ENCODE data around the gene ARHGAP28. TPM values are rescaled to one million over a fixed set of nuclear protein-coding genes. Genes with fewer than 3 reads are reported as not detected.

Gene ARHGAP28
- total RNA-seq, 2 donors from 2014 or later: not detected

GRCh38 chr18:6876641-6877041 is 147.1 kb downstream of the ARHGAP28 start:
- H3K36me3 Mint-ChIP-seq (ENCODE audit: insufficient read depth in 2 of 2): no peaks in the 10 kb centered on the region
- H3K27me3 Mint-ChIP-seq (ENCODE audit: low read depth): no peaks in the 10 kb centered on the region
- ATAC-seq (replicated peaks in 1 of 2) (no peak), DNase-seq (no peak)
- H3K4me3 Mint-ChIP-seq: no peak overlapping the region
- H3K27ac Mint-ChIP-seq: no peak overlapping the region
- H3K4me1 Mint-ChIP-seq (ENCODE audit: low read depth): no peaks in the 10 kb centered on the region
- peaks cover 2% of the 10 kb centered on the region in 2 donors for H3K9me3 Mint-ChIP-seq

GRCh38 chr18:6877288-6877687 is 147.8 kb downstream of the ARHGAP28 start:
- ATAC-seq (replicated peaks in 1 of 2): no peak
- no peaks in the 10 kb centered on the region for H3K27me3 Mint-ChIP-seq (ENCODE audit: low read depth)

GRCh38 chr18:6878556-6879297 is 149.2 kb downstream of the ARHGAP28 start:
- ATAC-seq (replicated peaks in 1 of 2): no peak
- no peaks in the 10 kb centered on the region for H3K27me3 Mint-ChIP-seq (ENCODE audit: low read depth)
- DNase-seq: no peak
- no peaks in the 10 kb centered on the region for H3K4me1 Mint-ChIP-seq (ENCODE audit: low read depth)
- H3K4me3 Mint-ChIP-seq: no peak overlapping the region
- H3K9me3 Mint-ChIP-seq: peaks cover 2% of the 10 kb centered on the region in 2 donors
- no peaks in the 10 kb centered on the region for H3K36me3 Mint-ChIP-seq (ENCODE audit: insufficient read depth in 2 of 2)
- no peak overlapping the region for H3K27ac Mint-ChIP-seq

More at GRCh38 chr18:6877288-6877687, 147.8 kb downstream of the ARHGAP28 start:
- Mint-ChIP-seq H3K9me3 (peaks cover 2% of the 10 kb centered on the region in 2 donors), H3K4me1 (ENCODE audit: low read depth) (no peaks in the 10 kb centered on the region), H3K4me3 (no peak overlapping the region), H3K27ac (no peak overlapping the region), H3K36me3 (ENCODE audit: insufficient read depth in 2 of 2) (no peaks in the 10 kb centered on the region)
- no peak for DNase-seq

- Mint-ChIP-seq H3K9me3 (peaks cover 2% of the 10 kb centered on the region in 2 donors), H3K4me3 (no peak overlapping the region), H3K27me3 (ENCODE audit: low read depth) (no peaks in the 10 kb centered on the region), H3K4me1 (ENCODE audit: low read depth) (no peaks in the 10 kb centered on the region), H3K36me3 (ENCODE audit: insufficient read depth in 2 of 2) (no peaks in the 10 kb centered on the region), H3K27ac (no peak overlapping the region)
- DNase-seq (no peak), ATAC-seq (replicated peaks in 1 of 2) (no peak)
Measured at GRCh38 chr18:6879508-6880195, 150.1 kb downstream of the ARHGAP28 start.

- no peak overlapping the region for H3K27ac Mint-ChIP-seq
- H3K9me3 Mint-ChIP-seq: peaks cover 2% of the 10 kb centered on the region in 2 donors
- no peak for DNase-seq
- no peaks in the 10 kb centered on the region for H3K4me1 Mint-ChIP-seq (ENCODE audit: low read depth)
- no peaks in the 10 kb centered on the region for H3K36me3 Mint-ChIP-seq (ENCODE audit: insufficient read depth in 2 of 2)
- no peak overlapping the region for H3K4me3 Mint-ChIP-seq
- no peaks in the 10 kb centered on the region for H3K27me3 Mint-ChIP-seq (ENCODE audit: low read depth)
- no peak for ATAC-seq (replicated peaks in 1 of 2)
Measured at GRCh38 chr18:6881034-6881820, 151.7 kb downstream of the ARHGAP28 start.

GRCh38 chr18:6882401-6882800 is 152.9 kb downstream of the ARHGAP28 start:
- no peak for ATAC-seq (replicated peaks in 1 of 2)
- peaks cover 2% of the 10 kb centered on the region in 2 donors for H3K9me3 Mint-ChIP-seq

GRCh38 chr18:6885006-6885481 is 155.5 kb downstream of the ARHGAP28 start:
- no peak for DNase-seq
- ATAC-seq (replicated peaks in 1 of 2): no peak
- H3K4me1 Mint-ChIP-seq (ENCODE audit: low read depth): no peaks in the 10 kb centered on the region
- H3K9me3 Mint-ChIP-seq: peaks cover 0 to 2% of the 10 kb centered on the region in 2 donors
- H3K27me3 Mint-ChIP-seq (ENCODE audit: low read depth): no peaks in the 10 kb centered on the region
- no peaks in the 10 kb centered on the region for H3K36me3 Mint-ChIP-seq (ENCODE audit: insufficient read depth in 2 of 2)
- H3K27ac Mint-ChIP-seq: no peak overlapping the region
- H3K4me3 Mint-ChIP-seq: no peak overlapping the region

More at GRCh38 chr18:6882401-6882800, 152.9 kb downstream of the ARHGAP28 start:
- no peak overlapping the region for H3K27ac Mint-ChIP-seq
- DNase-seq: no peak
- H3K4me3 Mint-ChIP-seq: no peak overlapping the region
- no peaks in the 10 kb centered on the region for H3K36me3 Mint-ChIP-seq (ENCODE audit: insufficient read depth in 2 of 2)
- H3K4me1 Mint-ChIP-seq (ENCODE audit: low read depth): no peaks in the 10 kb centered on the region
- no peaks in the 10 kb centered on the region for H3K27me3 Mint-ChIP-seq (ENCODE audit: low read depth)

GRCh38 chr18:6885992-6886796 is 156.7 kb downstream of the ARHGAP28 start:
- H3K4me1 Mint-ChIP-seq (ENCODE audit: low read depth): no peaks in the 10 kb centered on the region
- H3K4me3 Mint-ChIP-seq: no peak overlapping the region
- H3K9me3 Mint-ChIP-seq: no peaks in the 10 kb centered on the region
- ATAC-seq (replicated peaks in 1 of 2): no peak
- H3K27ac Mint-ChIP-seq: no peak overlapping the region
- H3K36me3 Mint-ChIP-seq (ENCODE audit: insufficient read depth in 2 of 2): no peaks in the 10 kb centered on the region
- DNase-seq: peak; percentile 1 to 7
- H3K27me3 Mint-ChIP-seq (ENCODE audit: low read depth): no peaks in the 10 kb centered on the region

GRCh38 chr18:6886797-6887330 is 157.3 kb downstream of the ARHGAP28 start:
- no peaks in the 10 kb centered on the region for H3K9me3 Mint-ChIP-seq
- no peak overlapping the region for H3K27ac Mint-ChIP-seq
- no peaks in the 10 kb centered on the region for H3K4me1 Mint-ChIP-seq (ENCODE audit: low read depth)
- H3K4me3 Mint-ChIP-seq: no peak overlapping the region
- no peaks in the 10 kb centered on the region for H3K27me3 Mint-ChIP-seq (ENCODE audit: low read depth)
- DNase-seq (no peak), ATAC-seq (replicated peaks in 1 of 2) (no peak)
- H3K36me3 Mint-ChIP-seq (ENCODE audit: insufficient read depth in 2 of 2): no peaks in the 10 kb centered on the region

- ATAC-seq (replicated peaks in 1 of 2) (no peak), DNase-seq (no peak)
- Mint-ChIP-seq H3K27ac (no peak overlapping the region), H3K9me3 (no peaks in the 10 kb centered on the region), H3K36me3 (ENCODE audit: insufficient read depth in 2 of 2) (no peaks in the 10 kb centered on the region), H3K27me3 (ENCODE audit: low read depth) (no peaks in the 10 kb centered on the region), H3K4me3 (no peak overlapping the region), H3K4me1 (ENCODE audit: low read depth) (no peaks in the 10 kb centered on the region)
Measured at GRCh38 chr18:6891788-6892187, 162.3 kb downstream of the ARHGAP28 start.

- no peak for ATAC-seq (replicated peaks in 1 of 2)
- Mint-ChIP-seq H3K4me1 (ENCODE audit: low read depth) (no peaks in the 10 kb centered on the region), H3K27ac (no peak overlapping the region)
Measured at GRCh38 chr18:6901286-6901926, 171.9 kb downstream of the ARHGAP28 start.

GRCh38 chr18:6917072-6917471 is 187.6 kb downstream of the ARHGAP28 start:
- ATAC-seq (replicated peaks in 1 of 2) (no peak), DNase-seq (no peak)
- peaks cover 0 to 2% of the 10 kb centered on the region in 2 donors for H3K36me3 Mint-ChIP-seq (ENCODE audit: insufficient read depth in 2 of 2)
- peaks cover 7% of the 10 kb centered on the region for H3K27me3 Mint-ChIP-seq (ENCODE audit: low read depth)
- H3K27ac Mint-ChIP-seq: no peak overlapping the region
- no peaks in the 10 kb centered on the region for H3K4me1 Mint-ChIP-seq (ENCODE audit: low read depth)
- peaks cover 0 to 2% of the 10 kb centered on the region in 2 donors for H3K9me3 Mint-ChIP-seq
- H3K4me3 Mint-ChIP-seq: no peak overlapping the region

More at GRCh38 chr18:6901286-6901926, 171.9 kb downstream of the ARHGAP28 start:
- Mint-ChIP-seq H3K27me3 (ENCODE audit: low read depth) (no peaks in the 10 kb centered on the region), H3K9me3 (peaks cover 7 to 9% of the 10 kb centered on the region in 2 donors), H3K4me3 (no peak overlapping the region), H3K36me3 (ENCODE audit: insufficient read depth in 2 of 2) (peaks cover 0 to 6% of the 10 kb centered on the region in 2 donors)
- DNase-seq: no peak

Data from activated T-cell treated with anti-CD3 and anti-CD28 coated beads, Interleukin-2, amount 50 U/mL, for 72 hours (primary cell).